Subcutaneous preadipocyte (primary cell): ENCODE data around the gene RNASEH2C. TPM values are rescaled to one million over a fixed set of nuclear protein-coding genes. Genes with fewer than 3 reads are reported as not detected.

Source experiments
- small RNA-seq: library from RNA; depleted of rRNA; stranded (forward); fragments of <200 nt; gene quantifications from one replicate; pipeline ENCODE3, GENCODE V24; 2012
- total RNA-seq: library from RNA; depleted of rRNA; stranded (reverse); fragments of >200 nt; gene quantifications from 2 replicates; pipeline ENCODE4 v1.2.3, GENCODE V29; 2012

RNASEH2C gene
- 33.0 and 38.6 TPM in 2 replicates for total RNA-seq

DNA sequence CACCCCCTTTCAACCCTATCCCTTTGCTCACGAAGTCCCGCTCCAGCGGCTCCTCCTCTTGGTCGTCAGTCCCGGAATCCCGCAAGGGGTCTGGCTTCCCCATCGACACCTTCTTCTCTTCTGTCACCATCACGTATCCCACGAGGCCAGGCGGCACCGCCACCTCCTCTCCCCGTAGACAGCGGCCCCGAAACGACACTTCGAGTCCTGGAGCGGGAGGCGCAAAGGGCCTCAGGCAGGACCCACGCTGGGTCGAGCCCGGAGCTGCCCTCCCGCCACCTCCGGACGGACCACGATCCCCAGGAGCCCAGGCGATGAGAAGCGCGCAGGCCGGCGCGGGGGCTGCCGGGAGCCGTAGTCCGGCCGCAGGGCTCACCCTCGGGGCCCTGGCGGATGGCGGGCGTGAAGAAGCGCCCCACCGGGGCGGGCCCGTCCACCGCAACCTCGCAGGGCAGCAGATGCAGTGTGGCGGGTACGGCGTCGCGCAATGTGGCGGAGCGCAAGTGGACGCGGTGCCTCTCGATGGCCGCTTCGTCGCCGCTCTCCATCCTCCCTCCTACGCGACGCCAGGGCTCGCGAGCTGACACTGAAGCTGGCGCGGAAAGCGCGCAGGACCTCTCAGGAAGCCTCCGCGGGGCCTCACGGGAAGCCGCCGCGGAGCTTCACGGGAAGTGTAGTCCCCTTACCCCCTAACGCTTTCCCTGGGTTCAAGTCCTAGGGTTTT lies at the start of gene RNASEH2C:
TSS of gene RNASEH2C (minus strand) at position 588 of the 724 bp plus-strand sequence. CDS start at position 548, 40 bp downstream.

DNA sequence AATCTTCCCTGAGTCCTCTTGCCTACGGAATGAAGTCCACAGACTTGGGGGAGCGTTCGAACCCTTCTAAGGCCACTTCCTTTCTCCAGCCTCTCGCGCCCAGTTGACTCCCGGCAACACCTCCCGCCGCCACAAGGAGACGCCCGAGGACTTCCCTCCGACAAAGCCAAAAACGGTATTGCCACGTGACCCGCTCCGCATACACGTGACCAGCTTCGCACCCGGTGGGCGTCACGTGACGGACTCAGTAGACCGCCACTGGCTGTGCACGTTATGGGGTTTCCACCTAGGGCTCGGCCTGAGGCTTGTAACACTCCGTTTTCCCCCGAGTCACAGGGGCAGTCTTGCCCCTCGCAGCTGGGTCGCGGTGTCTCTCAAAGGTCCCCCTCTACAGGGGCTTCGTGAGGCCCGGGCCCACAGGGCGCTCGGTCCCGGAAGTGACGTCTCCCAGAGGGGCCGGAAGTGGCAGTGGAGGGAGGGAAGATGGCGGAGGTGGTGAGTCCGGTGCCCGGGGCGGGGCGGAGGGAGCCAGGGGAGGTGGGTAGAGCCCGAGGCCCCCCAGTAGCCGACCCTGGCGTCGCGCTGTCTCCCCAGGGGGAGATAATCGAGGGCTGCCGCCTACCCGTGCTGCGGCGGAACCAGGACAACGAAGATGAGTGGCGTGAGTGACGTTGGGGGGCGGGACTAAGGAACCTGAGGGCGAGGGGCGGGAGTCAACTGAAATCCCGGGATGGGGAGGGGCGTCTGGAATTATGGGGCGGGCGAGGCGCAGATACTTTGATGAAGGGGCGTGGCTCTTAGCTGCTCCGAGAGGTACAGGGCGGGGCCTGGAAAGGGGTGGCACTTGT lies 8.6 kb downstream of the RNASEH2C start, which contains the start of gene KAT5:
TSS of gene KAT5 (plus strand) at position 468 of the 848 bp plus-strand sequence. CDS start at position 484, 16 bp downstream.

Small RNAs within 50 kb of the gene (small RNA-seq; reads per million reads assigned to genes)
- not detected for gene RN7SL309P

Other genes with a start within 250 kb of the RNASEH2C start
- 5,567 and 6,141 TPM in 2 replicates for gene MALAT1, start 221.8 kb downstream of the RNASEH2C start, total RNA-seq
- 48.5 and 108 TPM in 2 replicates for gene SCYL1, start 195.7 kb downstream of the RNASEH2C start, total RNA-seq
- gene LTBP3, start 162.4 kb downstream of the RNASEH2C start, total RNA-seq: 24.6 and 49.3 TPM in 2 replicates
- 45.9 and 46.7 TPM in 2 replicates for gene ZNRD2, start 150.3 kb downstream of the RNASEH2C start, total RNA-seq
- 21.7 TPM in 2 replicates for gene FAM89B, start 148.3 kb downstream of the RNASEH2C start, total RNA-seq
- 34.2 and 59.0 TPM in 2 replicates for gene EHBP1L1, start 144.7 kb downstream of the RNASEH2C start, total RNA-seq
- 0.37 TPM in 1 of 2 replicates, not detected in the other for gene KCNK7, start 125.0 kb downstream of the RNASEH2C start, total RNA-seq
- gene MAP3K11, start 106.6 kb downstream of the RNASEH2C start, total RNA-seq: 18.4 and 28.7 TPM in 2 replicates
- gene PCNX3, start 105.0 kb downstream of the RNASEH2C start, total RNA-seq: 25.4 and 33.4 TPM in 2 replicates
- gene SIPA1, start 82.7 kb downstream of the RNASEH2C start, total RNA-seq: 23.5 and 38.3 TPM in 2 replicates
- gene RELA, start 57.9 kb downstream of the RNASEH2C start, total RNA-seq: 22.8 and 31.9 TPM in 2 replicates
- gene KAT5, start 8.5 kb downstream of the RNASEH2C start, total RNA-seq: 42.6 and 44.5 TPM in 2 replicates
- gene AP5B1, start 60.2 kb upstream of the RNASEH2C start, total RNA-seq: 12.9 and 14.3 TPM in 2 replicates
- gene OVOL1, start 66.3 kb upstream of the RNASEH2C start, total RNA-seq: not detected in 2 replicates
- 1.2 and 2.9 TPM in 2 replicates for gene SNX32, start 113.2 kb upstream of the RNASEH2C start, total RNA-seq
- 768 and 957 TPM in 2 replicates for gene CFL1, start 137.4 kb upstream of the RNASEH2C start, total RNA-seq
- 38.2 and 65.9 TPM in 2 replicates for gene MUS81, start 139.6 kb upstream of the RNASEH2C start, total RNA-seq
- 38.3 and 39.7 TPM in 2 replicates for gene EFEMP2, start 152.0 kb upstream of the RNASEH2C start, total RNA-seq
- gene CTSW, start 159.0 kb upstream of the RNASEH2C start, total RNA-seq: under 0.01 TPM in 1 of 2 replicates, not detected in the other
- gene FIBP, start 167.7 kb upstream of the RNASEH2C start, total RNA-seq: 241 and 303 TPM in 2 replicates
- 53.4 and 63.9 TPM in 2 replicates for gene CCDC85B, start 169.9 kb upstream of the RNASEH2C start, total RNA-seq
- gene FOSL1, start 179.6 kb upstream of the RNASEH2C start, total RNA-seq: 42.3 and 103 TPM in 2 replicates
- 35.6 and 38.1 TPM in 2 replicates for gene C11orf68, start 198.3 kb upstream of the RNASEH2C start, total RNA-seq
- gene DRAP1, start 198.6 kb upstream of the RNASEH2C start, total RNA-seq: 370 and 389 TPM in 2 replicates
- gene TSGA10IP, start 224.7 kb upstream of the RNASEH2C start, total RNA-seq: not detected in 2 replicates
- 34.2 and 34.8 TPM in 2 replicates for gene SART1, start 240.9 kb upstream of the RNASEH2C start, total RNA-seq